GM03348 (cell line): ENCODE data around the gene RHBDF2.
"Not testable (repeated sequence)": the region's sequence is repeated elsewhere in the genome, so short reads cannot be mapped to it uniquely, and the experiment has no call there.

Experiments used
- DNase-seq: peaks from one replicate; pipeline ENCODE4 v3.0.0; 2012; ENCODE audit warnings: low spot score

Gene RHBDF2

GRCh38 chr17:76538281-76538931, 37.2 kb upstream of the RHBDF2 start:
- DNase-seq: no peak

DNA sequence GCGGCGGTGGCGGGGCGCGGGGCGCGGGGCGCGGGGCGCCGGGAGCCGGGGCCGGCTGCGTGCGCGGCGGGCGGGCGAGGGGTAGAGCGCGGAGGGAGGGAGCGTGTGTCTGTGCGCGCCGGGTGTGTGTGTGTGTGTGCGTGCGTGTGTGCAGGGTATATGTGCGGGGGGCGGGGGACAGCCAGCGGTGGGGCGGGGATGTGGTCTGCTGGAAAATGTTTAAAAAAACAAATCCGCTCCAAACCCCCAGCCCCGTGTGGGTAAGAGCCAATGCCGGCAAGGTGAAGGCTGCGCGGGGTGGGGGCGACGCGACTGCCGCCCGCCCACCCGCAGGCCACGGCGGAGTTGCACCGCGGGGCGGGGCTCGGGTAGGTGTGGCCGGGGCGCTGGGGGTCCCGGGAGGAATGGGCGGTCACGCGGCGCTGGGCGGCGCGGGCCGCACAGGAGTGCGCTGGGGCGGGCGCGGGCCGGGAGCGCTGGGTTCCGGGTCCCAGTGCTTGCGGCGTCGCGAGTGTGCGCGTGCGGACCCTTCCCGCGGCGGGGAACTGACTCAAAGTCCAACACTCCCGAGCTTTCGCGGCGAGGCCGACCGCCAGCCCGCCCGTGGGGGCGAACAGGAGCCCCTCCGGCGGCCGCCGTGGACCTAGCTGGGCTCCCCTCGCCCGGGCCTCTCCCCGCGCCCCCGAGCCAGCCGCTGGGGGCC, 36.5 kb upstream of the RHBDF2 start, which contains the start of gene CYGB:
TSS of gene CYGB (minus strand) at position 132 of the 703 bp plus-strand sequence. CDS start 167 bp downstream, outside the sequence.
- DNase-seq: peak; percentile 44

DNA sequence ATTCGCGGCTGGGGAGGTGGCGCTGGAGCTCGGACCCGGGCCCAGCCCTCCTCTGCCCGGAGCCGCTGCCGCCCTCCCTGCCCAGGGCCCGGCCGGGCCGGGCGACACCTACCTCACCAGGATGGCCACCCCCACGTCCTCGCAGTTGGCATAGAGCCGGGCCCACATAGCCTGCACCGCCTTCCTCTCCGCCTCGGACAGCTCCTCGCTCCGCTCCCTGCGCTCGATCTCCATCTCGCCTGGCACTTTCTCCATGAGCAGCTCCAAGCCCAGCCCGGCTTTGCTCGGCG, 36.0 kb upstream of the RHBDF2 start:
- peak; percentile 70 for DNase-seq

- no peak for DNase-seq
Observed at GRCh38 chr17:76536511-76537287, 35.5 kb upstream of the RHBDF2 start.

DNA sequence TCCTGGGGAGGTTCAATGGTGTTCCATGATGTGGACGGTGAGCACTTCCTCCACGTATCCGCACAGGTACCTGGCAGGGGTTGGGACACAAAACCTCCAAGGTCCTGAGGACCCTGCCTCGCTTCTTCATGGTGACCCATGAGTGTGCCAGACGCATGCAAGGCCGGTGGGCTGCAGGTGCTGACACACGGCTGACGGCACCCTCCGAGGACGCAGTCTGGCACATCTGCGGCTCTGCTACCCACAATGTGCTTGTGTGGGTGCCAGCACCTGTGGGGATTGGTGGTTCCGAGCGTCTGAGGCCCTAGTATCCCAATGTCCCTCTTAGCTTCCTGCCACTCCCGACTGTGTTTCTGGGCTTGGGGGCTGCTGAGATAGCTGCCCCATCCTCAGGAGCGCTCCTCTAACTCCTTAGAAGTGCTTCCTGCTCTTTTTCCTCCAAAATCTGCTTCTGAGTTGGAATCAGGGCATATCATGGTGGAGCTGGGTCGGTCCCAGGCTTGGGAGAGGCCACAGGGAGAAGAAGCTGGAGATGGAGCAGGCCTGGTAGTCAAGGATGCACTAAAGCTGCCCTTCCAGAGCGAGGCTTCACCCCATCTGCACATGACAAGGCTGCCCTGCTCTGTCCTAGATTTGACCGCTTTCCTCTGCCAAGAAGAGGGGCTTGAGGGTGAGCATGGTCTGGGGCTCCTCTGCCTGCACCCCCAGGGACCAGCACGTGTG, 34.7 kb upstream of the RHBDF2 start:
- DNase-seq: no peak

DNA sequence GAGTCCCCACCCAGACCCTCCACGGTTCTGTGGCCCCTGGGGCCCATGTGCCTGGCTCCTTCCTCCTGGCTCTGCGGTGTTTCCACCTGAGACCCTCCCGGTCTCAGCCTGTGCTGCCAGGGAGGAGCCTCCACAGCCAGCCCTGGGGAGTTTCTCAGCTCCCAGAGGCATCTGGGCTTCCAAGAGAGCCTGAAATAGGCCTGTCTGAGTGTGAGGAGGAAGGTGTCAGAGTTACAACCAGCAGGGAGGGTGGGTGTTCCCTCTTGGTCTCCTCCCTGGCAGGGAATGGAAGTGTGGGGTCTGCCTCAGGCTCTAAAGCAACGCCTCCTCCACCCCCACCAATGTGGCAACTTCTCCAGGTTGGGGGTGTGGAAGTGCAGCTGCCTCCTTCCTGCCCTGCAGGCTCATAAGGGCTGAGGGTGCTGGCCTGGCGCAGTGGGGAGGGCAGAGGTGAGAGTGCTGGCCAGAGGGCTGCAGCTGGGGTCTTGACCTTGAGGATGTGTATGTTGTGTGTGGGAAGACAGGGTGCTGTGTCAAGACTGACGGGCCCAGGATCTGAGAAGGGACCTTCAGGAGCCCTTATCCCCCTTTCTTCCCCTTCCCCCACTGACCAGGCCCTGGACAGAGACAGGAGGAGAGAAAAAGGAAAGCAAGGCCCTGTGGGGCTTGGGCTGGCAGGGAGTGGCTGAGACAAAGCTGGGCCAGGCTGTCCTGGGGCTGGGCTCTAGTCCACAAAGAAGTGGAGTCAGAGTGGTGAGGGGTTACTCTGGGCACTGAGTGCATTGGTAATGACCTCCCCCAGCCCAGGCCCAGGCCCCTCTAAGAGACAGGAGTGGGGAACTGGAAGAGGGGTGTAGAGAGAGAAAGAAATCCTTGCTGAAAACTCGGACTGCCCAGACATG, 33.9 kb upstream of the RHBDF2 start:
- no peak for DNase-seq

DNA sequence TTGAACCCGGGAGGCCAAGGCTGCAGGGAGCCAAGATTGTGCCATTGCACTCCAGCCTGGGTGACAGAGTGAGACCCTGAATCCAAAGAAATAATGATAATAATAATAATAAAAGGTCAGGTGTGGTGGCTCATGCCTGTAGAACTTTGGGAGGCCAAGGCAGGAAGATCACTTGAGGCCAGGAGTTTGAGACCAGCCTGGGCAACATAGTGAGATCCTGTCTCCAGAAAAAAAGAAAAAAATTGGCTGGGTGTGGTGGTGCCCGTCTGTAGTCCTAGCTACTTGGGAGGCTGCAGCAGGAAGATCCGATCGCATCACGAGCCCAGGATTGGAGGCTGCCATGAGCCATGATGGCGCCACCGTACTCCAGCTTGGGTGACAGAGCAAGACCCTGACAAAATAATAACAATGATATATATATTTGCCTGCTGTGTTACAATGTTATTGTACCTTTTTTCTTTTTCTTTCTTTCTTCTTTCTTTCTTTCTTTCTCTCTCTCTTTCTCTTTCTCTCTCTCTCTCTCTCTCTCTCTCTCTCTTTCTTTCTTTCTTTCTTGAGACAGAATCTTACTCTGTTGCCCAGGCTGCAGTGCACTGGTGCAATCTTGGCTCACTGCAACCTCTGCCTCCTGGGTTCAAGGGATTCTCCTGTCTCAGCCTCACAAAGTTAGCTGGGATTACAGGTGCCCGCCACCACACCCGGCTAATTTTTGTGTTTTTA, 32.6 kb upstream of the RHBDF2 start:
- not testable (repeated sequence) for DNase-seq

- DNase-seq: no peak
Observed at GRCh38 chr17:76532072-76532651, 30.9 kb upstream of the RHBDF2 start.

- DNase-seq: no peak
Observed at GRCh38 chr17:76531486-76532038, 30.3 kb upstream of the RHBDF2 start.

- DNase-seq: no peak
Observed at GRCh38 chr17:76530811-76531485, 29.7 kb upstream of the RHBDF2 start.

DNA sequence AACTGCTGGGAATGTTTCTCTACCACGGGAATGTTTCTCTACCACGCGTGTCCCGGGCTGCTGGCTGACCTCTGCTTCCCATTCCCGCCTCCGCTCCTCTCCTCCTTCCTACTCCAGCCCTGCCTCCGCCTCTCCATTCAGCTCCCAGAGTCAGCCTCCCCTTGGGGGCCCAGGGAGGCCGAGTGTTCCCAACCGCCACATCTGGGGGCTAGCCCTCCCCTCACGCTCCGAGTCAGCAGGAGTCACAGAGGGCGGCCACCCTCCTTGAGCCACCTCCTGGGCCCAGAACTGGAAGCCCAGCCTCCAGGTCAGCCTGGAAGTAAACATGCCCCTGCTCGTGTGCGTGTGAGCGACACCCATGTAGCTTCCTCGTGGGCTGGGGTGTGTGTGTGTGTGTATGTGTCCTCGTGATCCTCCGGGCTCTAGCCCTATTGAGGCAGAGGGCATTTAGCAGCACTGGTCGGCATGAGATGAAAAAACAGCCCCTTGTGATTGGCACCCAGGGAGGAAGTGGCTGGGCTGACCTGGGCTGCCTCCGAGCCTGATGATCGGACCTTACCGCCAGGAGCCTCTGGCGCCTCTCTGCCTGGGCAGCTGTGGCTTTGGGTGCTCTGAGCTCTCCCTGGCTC, 29.0 kb upstream of the RHBDF2 start:
- DNase-seq: peak; percentile 63

DNA sequence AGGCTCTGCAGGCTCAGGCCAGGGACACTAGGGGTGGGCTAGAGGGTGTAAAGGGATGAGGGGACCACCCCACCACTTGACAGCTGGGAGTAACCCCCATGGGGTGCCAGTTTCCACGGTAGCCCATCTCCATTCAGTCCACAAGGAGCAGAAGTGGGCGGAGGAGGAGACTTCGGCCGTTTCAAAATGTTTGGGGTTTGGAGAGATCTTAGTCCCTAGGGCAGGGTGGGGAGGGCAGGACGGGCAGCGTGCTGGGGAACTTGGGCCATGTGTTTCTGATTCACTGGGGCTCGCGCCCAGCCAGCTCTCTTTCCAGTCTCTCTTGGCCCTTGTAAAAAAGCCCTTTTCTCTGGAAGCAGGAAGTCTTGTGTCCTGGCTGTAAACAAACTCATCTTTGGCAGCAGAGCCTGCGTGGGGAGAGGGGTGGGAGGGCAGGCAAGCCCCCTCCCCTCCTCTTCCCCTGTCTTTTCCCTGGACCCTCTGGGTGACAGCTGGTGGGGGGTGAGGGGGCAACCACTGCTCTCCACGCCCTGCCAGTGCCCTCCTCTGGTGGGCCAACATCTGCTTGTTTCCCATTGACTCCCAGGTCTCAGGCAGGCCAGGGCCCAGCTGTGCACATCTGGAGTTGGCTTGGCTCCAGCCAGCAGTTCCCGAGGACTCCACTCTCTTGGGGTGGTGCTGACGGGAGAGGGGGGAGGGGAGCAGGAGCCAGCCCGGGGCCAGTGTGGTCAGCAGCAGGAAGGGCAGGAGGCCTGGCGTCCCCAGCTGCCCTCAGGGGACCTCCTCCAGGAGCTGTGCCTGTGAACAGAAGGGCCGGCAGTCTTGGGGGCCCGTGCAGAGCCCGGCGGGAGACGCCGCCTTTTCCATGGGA, 28.2 kb upstream of the RHBDF2 start:
- DNase-seq: peak; percentile 92

DNA sequence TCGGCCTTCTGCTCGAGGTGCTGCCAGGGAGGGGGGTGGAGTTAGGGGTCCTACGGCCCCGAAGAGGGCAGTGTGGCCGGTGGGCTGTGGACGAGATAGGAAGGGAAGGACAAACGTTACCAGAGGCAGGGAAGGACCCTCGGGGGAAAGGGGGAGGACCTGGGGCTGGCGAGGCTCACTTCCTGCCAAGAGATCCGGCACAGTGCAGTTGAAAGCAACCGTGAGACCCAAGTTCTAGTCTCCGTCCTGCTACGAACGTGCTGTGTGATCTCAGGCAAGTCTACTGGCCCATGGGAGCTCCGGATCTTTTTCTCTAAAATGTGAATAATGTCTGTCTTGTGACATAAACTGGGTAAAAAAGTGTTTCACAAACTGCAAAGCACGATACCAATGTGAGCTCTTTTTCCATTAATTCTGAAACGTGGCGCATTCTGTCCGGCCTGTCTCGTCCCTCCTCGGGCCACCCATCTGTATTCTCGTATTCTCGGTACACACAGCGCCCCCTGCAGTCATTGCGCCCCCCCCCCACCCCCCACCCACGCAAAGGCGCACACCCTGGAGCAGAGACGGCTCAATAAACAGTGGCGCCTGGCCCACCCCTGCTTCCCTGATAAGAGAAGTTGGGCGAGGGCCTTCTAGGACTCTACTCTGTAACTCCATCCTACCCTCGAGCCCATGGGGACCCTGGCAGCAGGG, 27.5 kb upstream of the RHBDF2 start:
- peak; percentile 26 for DNase-seq

DNA sequence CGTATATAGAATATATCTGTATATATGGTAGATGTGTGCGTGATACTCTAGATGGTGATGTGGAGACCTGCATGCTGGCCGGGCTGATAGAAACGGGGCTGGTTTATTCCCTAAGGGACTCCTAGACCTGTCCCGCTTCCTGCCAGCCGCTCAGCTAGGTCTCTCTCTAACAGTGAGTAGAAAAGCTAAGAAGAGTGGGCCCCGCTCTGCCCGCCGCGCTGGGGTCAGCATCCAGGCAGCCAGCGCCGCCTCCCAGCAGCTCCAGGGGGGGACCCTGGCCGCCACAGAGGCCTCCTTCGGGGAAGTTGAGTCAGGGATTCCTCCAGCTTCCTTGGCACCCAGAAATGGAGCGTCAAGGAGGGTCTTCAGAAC, 26.9 kb upstream of the RHBDF2 start:
- DNase-seq: no peak

- DNase-seq: no peak
Observed at GRCh38 chr17:76527430-76528111, 26.3 kb upstream of the RHBDF2 start.

- DNase-seq: not testable (repeated sequence)
Observed at GRCh38 chr17:76527016-76527415, 25.8 kb upstream of the RHBDF2 start.

GRCh38 chr17:76525513-76525833, 24.2 kb upstream of the RHBDF2 start:
- not testable (repeated sequence) for DNase-seq
